Chondrocyte (in vitro differentiated cells): Measurements from ENCODE around the gene TSC22D3. TPM values are rescaled to one million over a fixed set of nuclear protein-coding genes. Genes with fewer than 3 reads are reported as not detected.
A peak's percentile ranks its signal among the peaks of the same experiment; 100 is the strongest.

ENCODE experiments used
- DNase-seq: peaks from one replicate; pipeline ENCODE4 v3.0.0; 2021; ENCODE audit warnings: mixed read lengths, low spot score
- H3K27ac Mint-ChIP-seq: one replicate; pipeline ENCODE4 v1.8.0; 2021; ENCODE audit warnings: mild to moderate bottlenecking, moderate library complexity, mixed read lengths; ENCODE audit not compliant: unreplicated experiment
- H3K27me3 Mint-ChIP-seq: 2 replicates; pipeline ENCODE4 v1.8.0; 2021; ENCODE audit warnings: low read depth, mixed read lengths
- H3K36me3 Mint-ChIP-seq: 2 replicates; pipeline ENCODE4 v1.8.0; 2021; ENCODE audit warnings: low read depth, mixed read lengths
- H3K4me1 Mint-ChIP-seq: 2 replicates; pipeline ENCODE4 v1.8.0; 2021; ENCODE audit warnings: low read depth, mild to moderate bottlenecking, mixed read lengths
- H3K4me3 Mint-ChIP-seq: one replicate; pipeline ENCODE4 v1.8.0; 2021; ENCODE audit warnings: mild to moderate bottlenecking, moderate library complexity, mixed read lengths; ENCODE audit not compliant: unreplicated experiment
- H3K9me3 Mint-ChIP-seq: 2 replicates; pipeline ENCODE4 v1.8.0; 2021; ENCODE audit warnings: low read depth, mixed read lengths
- CTCF ChIP-seq: fragments of 200-600 bp; sonication (generic); IDR thresholded peaks from 2 replicates; pipeline ENCODE4 v1.5.0; 2021; ENCODE audit warnings: antibody characterized with exemption, mild to moderate bottlenecking, moderate library complexity
- total RNA-seq: library from RNA; stranded (reverse); gene quantifications from 3 replicates; pipeline ENCODE4 v1.2.1, GENCODE V29; 2021

TSC22D3 gene
- total RNA-seq, 1 donor from 2014 or later, result 191 TPM

GRCh38 chrX:107744868-107745267, 30.7 kb downstream of the TSC22D3 start:
- Mint-ChIP-seq H3K36me3 (peaks cover 2% of the 10 kb centered on the region), H3K27ac (no peak overlapping the region), H3K4me3 (no peak overlapping the region), H3K27me3 (no peaks in the 10 kb centered on the region), H3K9me3 (peaks cover 3% of the 10 kb centered on the region), H3K4me1 (peaks cover 56% of the 10 kb centered on the region)
- no peak for TF ChIP-seq CTCF
- DNase-seq, result no peak

GRCh38 chrX:107743995-107744394, 31.6 kb downstream of the TSC22D3 start:
- Mint-ChIP-seq H3K4me1 (peaks cover 58% of the 10 kb centered on the region), H3K27me3 (no peaks in the 10 kb centered on the region), H3K9me3 (peaks cover 5% of the 10 kb centered on the region), H3K27ac (no peak overlapping the region), H3K36me3 (peaks cover 2% of the 10 kb centered on the region), H3K4me3 (no peak overlapping the region)
- TF ChIP-seq CTCF, result no peak
- DNase-seq, result no peak

- Mint-ChIP-seq H3K9me3 (peaks cover 5% of the 10 kb centered on the region), H3K4me3 (peak overlapping the region; percentile 49), H3K4me1 (peaks cover 50% of the 10 kb centered on the region), H3K36me3 (peaks cover 2% of the 10 kb centered on the region), H3K27ac (peak overlapping the region; percentile 97), H3K27me3 (no peaks in the 10 kb centered on the region)
- TF ChIP-seq CTCF, result no peak
- no peak for DNase-seq
Observed at GRCh38 chrX:107742700-107743191, 32.8 kb downstream of the TSC22D3 start.

- Mint-ChIP-seq H3K4me3 (no peak overlapping the region), H3K4me1 (peaks cover 52% of the 10 kb centered on the region), H3K27ac (peak overlapping the region; percentile 97), H3K27me3 (no peaks in the 10 kb centered on the region), H3K36me3 (peaks cover 2% of the 10 kb centered on the region), H3K9me3 (peaks cover 5% of the 10 kb centered on the region)
- TF ChIP-seq CTCF, result no peak
- no peak for DNase-seq
Observed at GRCh38 chrX:107741404-107741790, 34.2 kb downstream of the TSC22D3 start.

- no peak overlapping the region for H3K27ac Mint-ChIP-seq
- no peaks in the 10 kb centered on the region for H3K27me3 Mint-ChIP-seq
Observed at GRCh38 chrX:107739541-107739940, 36.0 kb downstream of the TSC22D3 start.

More at GRCh38 chrX:107739541-107739940, 36.0 kb downstream of the TSC22D3 start:
- Mint-ChIP-seq H3K9me3 (peaks cover 5% of the 10 kb centered on the region), H3K4me1 (peaks cover 51% of the 10 kb centered on the region), H3K4me3 (no peak overlapping the region), H3K36me3 (peaks cover 2% of the 10 kb centered on the region)
- DNase-seq, result no peak
- TF ChIP-seq CTCF, result no peak
